Esophagus muscularis mucosa (tissue), 4 donors: ENCODE measurements around the gene CARMIL3. TPM values are rescaled to one million over a fixed set of nuclear protein-coding genes. Genes with fewer than 3 reads are reported as not detected.

ENCODE experiments used
- DNase-seq: peaks from one replicate; pipeline ENCODE4 v3.0.0-alpha.2; 2017; ENCODE audit errors: extremely low spot score
- H3K27ac ChIP-seq, 4 donors: fragments of 200-600 bp; sonication (generic); replicated peaks in 1 of 4; 1 replicate in 3 of 4; 2 replicates in 1 of 4; pipeline ENCODE4 v1.5.1; 2016 to 2019; ENCODE audit warnings: mild to moderate bottlenecking in 1 of 4
- H3K27me3 ChIP-seq, 4 donors: fragments of 200-600 bp; sonication (generic); one replicate each; pipeline versions ENCODE4 v1.5.1 to v1.6.0; 2016 to 2019
- H3K36me3 ChIP-seq, 4 donors: fragments of 200-600 bp; sonication (generic); one replicate each; pipeline ENCODE4 v1.5.1; 2016 to 2019
- H3K4me1 ChIP-seq, 4 donors: fragments of 200-600 bp; sonication (generic); one replicate each; pipeline ENCODE4 v1.5.1; 2016 to 2019
- H3K4me3 ChIP-seq, 4 donors: fragments of 200-600 bp; sonication (generic); 1 replicate in 2 of 4; 2 replicates in 2 of 4; pipeline ENCODE4 v1.5.1; 2016 to 2019; ENCODE audit warnings: mild to moderate bottlenecking in 4 of 4, moderate library complexity in 1 of 4
- H3K9me3 ChIP-seq, 4 donors: fragments of 200-600 bp; sonication (generic); 1 replicate in 3 of 4; 2 replicates in 1 of 4; pipeline ENCODE4 v1.5.1; 2016 to 2019
- EP300 ChIP-seq: sonication (generic); formaldehyde crosslinking; IDR thresholded peaks from one replicate; pipeline ENCODE4 v1.6.1; 2017; ENCODE audit warnings: antibody characterized with exemption
- POLR2A ChIP-seq: fragments of 450-650 bp; IDR thresholded peaks from one replicate; pipeline ENCODE4 v1.6.1; 2017; ENCODE audit warnings: antibody characterized with exemption, moderate library complexity, mild to moderate bottlenecking, low read depth
- POLR2AphosphoS5 ChIP-seq, 2 donors: sonication (generic); formaldehyde crosslinking; IDR thresholded peaks; one replicate each; pipeline ENCODE4 v1.6.1; 2017; ENCODE audit warnings: antibody characterized with exemption in 2 of 2
- whole genome bisulfite sequencing: methylation state at CpG from one replicate; pipeline ENCODE4 v1.1.5; 2018; 5-methylcytosine and 5-hydroxymethylcytosine counted together
- intact Hi-C: fragments of 100-400 bp; cut with DNase I; formaldehyde crosslinking; loops from one replicate; pipeline ENCODE4 v1.15.1; 2023
- total RNA-seq, 4 donors: library from RNA; depleted of rRNA; stranded (reverse); fragments of >200 nt; gene quantifications; one replicate each; pipeline versions ENCODE4 v1.1.0 to v1.2.1, GENCODE V29; 2016
- TF ChIP-seq, protein P1 (sequence below), 3 experiments: fragments of 200-600 bp in 2 of 3; fragments of 450-650 bp in 1 of 3; sonication (generic) in 2 of 3; IDR thresholded peaks; one replicate each; pipeline ENCODE4 v1.5.1; 2017 to 2019; ENCODE audit warnings: antibody characterized with exemption in 3 of 3, mild to moderate bottlenecking in 2 of 3, moderate library complexity in 1 of 3

CARMIL3 gene
- total RNA-seq, 4 donors from 2014 or later, result 0.17 to 0.29 TPM; not detected in 2

DNA sequence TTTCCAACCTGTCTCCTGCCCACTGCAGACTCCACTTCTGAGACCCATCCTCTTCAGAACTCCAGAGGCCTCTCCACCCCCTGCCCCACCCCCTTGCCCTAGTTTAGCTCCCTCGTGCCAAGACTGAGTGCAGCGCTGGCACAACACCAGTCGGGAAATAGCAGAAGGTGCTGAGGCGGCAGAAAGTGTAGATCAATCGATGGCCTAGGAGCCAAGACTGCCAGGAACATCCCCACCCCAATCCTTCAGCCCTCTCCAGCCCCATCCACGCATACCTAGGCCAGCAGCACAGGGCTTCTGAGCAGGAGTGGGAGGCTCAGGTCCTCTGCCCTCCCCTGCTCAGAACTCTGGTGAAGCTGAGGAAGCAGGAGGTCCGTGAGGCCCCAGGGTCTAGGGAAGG lies 20.6 kb downstream of the CARMIL3 start:
- Histone ChIP-seq H3K27me3 (peaks cover 0 to 27% (median 2%) of the 10 kb centered on the region in 4 donors), H3K27ac (no peak overlapping the region), H3K9me3 (no peaks in the 10 kb centered on the region), H3K36me3 (no peaks in the 10 kb centered on the region), H3K4me3 (no peak overlapping the region), H3K4me1 (peaks cover 0 to 20% (median 17%) of the 10 kb centered on the region in 4 donors)
- WGBS, result 63% methylated on average over 6 of the region's 7 CpGs
- intact Hi-C loops, result no loop called here
- TF ChIP-seq, protein P1, sequence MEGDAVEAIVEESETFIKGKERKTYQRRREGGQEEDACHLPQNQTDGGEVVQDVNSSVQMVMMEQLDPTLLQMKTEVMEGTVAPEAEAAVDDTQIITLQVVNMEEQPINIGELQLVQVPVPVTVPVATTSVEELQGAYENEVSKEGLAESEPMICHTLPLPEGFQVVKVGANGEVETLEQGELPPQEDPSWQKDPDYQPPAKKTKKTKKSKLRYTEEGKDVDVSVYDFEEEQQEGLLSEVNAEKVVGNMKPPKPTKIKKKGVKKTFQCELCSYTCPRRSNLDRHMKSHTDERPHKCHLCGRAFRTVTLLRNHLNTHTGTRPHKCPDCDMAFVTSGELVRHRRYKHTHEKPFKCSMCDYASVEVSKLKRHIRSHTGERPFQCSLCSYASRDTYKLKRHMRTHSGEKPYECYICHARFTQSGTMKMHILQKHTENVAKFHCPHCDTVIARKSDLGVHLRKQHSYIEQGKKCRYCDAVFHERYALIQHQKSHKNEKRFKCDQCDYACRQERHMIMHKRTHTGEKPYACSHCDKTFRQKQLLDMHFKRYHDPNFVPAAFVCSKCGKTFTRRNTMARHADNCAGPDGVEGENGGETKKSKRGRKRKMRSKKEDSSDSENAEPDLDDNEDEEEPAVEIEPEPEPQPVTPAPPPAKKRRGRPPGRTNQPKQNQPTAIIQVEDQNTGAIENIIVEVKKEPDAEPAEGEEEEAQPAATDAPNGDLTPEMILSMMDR (IDR thresholded peaks at IDR 0.05), result no peak
- no peak for TF ChIP-seq EP300
- no peak for TF ChIP-seq POLR2A
- TF ChIP-seq POLR2AphosphoS5 (IDR thresholded peaks at IDR 0.05), result no peak
- no peak for DNase-seq

DNA sequence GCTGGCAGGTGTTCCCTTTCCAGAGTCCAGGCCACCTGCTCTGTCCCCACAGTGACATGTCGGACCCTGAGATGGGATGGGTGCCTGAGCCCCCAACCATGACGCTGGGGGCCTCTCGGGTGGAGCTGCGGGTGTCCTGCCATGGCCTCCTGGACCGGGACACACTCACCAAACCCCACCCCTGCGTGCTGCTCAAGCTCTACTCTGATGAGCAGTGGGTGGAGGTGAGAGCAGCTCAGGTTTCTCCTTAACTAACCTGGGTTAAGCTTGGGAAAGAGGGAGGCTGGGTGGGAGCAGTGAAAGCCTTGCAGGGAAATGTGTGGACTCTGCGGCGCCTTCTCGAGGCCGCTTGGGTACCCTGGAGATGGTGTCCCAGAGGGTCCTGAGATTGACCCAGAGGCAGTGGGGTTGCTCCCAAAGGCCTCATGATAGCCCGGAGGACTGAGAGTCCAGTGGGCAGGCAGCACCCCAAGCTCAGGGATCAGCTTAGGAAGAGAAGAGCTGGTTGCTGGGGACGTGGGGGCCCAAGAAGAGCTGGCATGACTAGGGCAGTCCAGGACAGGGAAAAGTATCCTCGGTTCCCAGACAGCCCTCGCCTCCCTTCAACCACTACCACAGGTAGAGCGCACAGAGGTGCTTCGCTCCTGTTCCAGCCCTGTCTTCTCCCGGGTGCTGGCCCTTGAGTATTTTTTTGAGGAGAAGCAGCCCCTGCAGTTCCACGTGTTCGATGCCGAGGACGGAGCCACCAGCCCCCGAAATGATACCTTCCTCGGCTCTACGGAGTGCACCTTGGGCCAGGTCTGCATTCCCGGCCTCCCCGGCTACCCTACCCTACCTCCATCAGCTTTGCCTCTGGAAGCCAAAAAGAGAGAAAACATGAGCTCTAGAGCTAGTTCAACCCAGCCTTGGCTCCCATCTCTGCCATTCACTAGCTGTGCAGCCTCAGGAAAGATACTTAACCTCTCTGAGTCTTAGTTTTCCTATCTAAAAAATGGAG lies 21.4 kb downstream of the CARMIL3 start:
- TF ChIP-seq, protein P1 (IDR thresholded peaks at IDR 0.05), result no peak
- TF ChIP-seq POLR2A, result no peak
- no peak for TF ChIP-seq EP300
- no peak for TF ChIP-seq POLR2AphosphoS5 (IDR thresholded peaks at IDR 0.05)
- WGBS, result 86% methylated on average over 23 of the region's 26 CpGs
- peaks cover 0 to 20% (median 17%) of the 10 kb centered on the region in 4 donors for H3K4me1 ChIP-seq
- no peaks in the 10 kb centered on the region for H3K36me3 ChIP-seq
- H3K27ac ChIP-seq, result no peak overlapping the region
- peaks cover 0 to 27% (median 2%) of the 10 kb centered on the region in 4 donors for H3K27me3 ChIP-seq
- no peak for DNase-seq
- no peaks in the 10 kb centered on the region for H3K9me3 ChIP-seq
- intact Hi-C loops, result no loop called here
- no peak overlapping the region for H3K4me3 ChIP-seq

DNA sequence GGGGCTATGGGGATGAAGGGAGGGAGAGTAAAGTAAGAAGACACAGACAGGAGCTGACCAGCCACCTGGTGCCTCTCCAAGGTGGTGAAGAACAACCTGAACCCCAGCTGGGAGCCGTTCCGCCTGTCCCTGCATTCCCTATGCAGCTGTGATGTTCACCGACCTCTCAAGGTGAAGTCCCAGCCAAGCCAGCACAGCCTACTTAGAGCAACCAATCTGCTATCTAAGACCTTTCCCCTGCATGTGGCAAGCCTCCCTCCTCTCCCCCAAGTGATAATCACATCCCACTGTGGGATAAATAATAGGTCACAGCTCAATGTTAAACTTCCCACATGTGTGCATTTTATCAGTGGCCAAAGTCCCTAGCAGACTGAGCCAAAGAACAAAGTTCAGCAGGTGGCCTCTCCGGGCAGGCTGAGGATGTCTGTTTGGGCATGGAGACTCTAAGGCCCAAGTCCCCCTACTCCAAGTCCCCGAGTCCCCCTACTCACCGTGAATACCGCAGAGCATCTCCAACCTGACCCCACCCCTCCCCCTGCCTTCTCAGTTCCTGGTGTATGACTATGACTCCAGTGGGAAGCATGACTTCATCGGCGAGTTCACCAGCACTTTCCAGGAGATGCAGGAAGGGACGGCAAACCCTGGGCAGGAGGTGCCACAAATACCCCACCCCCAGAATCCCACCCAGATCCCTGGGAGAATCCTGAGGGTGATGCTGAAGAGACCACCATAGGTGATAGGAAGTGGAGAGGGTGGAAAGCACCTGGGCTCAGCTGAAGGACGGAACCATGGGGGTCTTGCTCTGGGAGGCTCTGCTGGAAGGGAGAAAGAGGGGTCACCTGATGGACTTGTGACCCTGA lies 23.0 kb downstream of the CARMIL3 start:
- 88% methylated on average over 7 of the region's 11 CpGs for WGBS
- Histone ChIP-seq H3K4me1 (peaks cover 0 to 20% (median 17%) of the 10 kb centered on the region in 4 donors), H3K36me3 (no peaks in the 10 kb centered on the region), H3K4me3 (no peak overlapping the region), H3K9me3 (no peaks in the 10 kb centered on the region), H3K27ac (no peak overlapping the region), H3K27me3 (peaks cover 0 to 27% (median 2%) of the 10 kb centered on the region in 4 donors)
- no peak for DNase-seq
- no peak for TF ChIP-seq POLR2A
- no peak for TF ChIP-seq POLR2AphosphoS5 (IDR thresholded peaks at IDR 0.05)
- TF ChIP-seq, protein P1 (IDR thresholded peaks at IDR 0.05), result no peak
- TF ChIP-seq EP300, result no peak
- intact Hi-C loops, result no loop called here

DNA sequence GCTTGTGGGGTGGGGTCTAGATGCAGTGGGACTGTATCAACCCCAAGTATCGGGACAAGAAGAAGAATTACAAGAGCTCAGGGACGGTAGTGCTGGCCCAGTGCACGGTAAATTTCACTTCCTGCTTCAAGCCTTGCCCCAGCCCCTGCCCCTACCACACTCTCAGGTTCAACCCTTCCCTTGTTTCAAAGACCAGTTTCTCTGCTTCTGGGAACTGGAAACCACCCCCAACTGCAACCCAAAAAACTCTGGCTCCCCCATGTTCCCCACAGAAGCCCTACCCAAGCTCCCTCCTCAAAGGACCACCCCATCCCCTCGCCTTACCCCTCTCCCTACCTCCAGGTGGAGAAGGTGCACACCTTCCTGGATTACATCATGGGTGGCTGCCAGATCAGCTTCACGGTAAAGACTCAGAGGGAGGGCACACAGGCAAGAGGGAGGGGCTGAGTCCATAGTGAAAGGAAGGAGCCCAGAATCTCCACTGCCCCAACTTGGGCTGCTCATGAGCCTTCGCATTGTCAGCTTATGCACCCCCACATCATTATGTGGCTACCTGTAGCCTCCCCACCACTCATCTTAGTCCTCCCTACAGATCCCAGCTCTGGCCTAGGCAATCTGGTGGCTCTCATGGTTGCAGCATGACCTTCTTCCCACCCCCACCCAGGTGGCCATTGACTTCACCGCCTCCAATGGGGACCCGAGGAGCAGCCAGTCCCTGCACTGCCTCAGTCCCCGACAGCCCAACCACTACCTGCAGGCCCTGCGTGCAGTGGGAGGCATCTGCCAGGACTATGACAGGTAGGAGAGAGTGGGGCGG lies 23.9 kb downstream of the CARMIL3 start:
- no peak for DNase-seq
- Histone ChIP-seq H3K27me3 (peaks cover 0 to 27% (median 2%) of the 10 kb centered on the region in 4 donors), H3K9me3 (no peaks in the 10 kb centered on the region), H3K27ac (no peak overlapping the region), H3K36me3 (no peaks in the 10 kb centered on the region), H3K4me1 (peaks cover under 1 to 22% (median 19%) of the 10 kb centered on the region in 4 donors), H3K4me3 (no peak overlapping the region)
- TF ChIP-seq POLR2A (no peak), POLR2AphosphoS5 (IDR thresholded peaks at IDR 0.05) (no peak), EP300 (no peak)
- 76% methylated on average over 8 of the region's 11 CpGs for WGBS
- intact Hi-C loops, result no loop called here
